ENCODE results near the gene HNRNPD. TPM values are rescaled to one million over a fixed set of nuclear protein-coding genes. Genes with fewer than 3 reads are reported as not detected.

The HNRNPD gene, protein sequence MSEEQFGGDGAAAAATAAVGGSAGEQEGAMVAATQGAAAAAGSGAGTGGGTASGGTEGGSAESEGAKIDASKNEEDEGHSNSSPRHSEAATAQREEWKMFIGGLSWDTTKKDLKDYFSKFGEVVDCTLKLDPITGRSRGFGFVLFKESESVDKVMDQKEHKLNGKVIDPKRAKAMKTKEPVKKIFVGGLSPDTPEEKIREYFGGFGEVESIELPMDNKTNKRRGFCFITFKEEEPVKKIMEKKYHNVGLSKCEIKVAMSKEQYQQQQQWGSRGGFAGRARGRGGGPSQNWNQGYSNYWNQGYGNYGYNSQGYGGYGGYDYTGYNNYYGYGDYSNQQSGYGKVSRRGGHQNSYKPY
- 10 to 100 TPM; 48.7 to 87.3 TPM for total RNA-seq

DNA sequence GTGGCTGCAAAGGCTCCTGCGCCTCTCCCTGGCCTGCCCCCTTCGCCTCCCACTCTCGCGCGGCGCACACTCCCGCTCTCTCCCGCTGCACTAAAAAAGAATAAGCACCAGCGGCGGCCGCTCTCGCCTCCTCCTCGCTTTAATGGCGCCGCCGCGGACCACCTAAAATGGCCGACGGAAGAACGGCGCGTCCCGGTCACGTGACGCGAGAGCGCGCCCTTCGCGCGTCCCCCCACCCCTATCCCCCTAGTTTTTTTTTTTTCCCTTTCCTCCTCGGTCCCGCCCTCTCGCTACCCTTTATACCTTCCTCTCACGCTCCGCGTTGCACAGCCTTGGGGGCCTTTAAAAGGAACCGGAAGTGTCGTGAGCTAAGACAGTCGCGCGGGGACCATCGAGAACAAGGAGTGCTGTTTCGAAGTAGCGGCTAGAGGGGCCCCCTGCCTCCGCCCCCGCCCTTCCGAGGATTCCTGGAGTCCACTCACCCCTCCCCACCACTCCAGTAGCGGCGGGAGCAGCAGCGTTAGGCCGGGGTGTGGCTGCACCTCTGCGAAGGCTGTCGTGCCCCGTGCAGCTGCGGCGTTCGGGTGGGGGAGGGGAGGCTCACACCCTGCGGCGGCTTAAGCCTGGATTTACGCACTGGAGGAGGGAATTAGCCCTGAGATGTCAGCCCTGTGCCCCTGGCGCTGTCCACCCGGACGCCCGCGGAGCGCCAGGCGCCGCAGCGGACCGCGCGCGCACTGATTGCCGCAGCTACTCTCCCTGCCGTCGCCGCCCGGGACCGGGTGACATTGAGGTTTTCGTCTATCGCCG lies at the start of gene HNRNPD:
Gene HNRNPD (minus strand): TSS at position 176 of the 810 bp plus-strand sequence. CDS start 313 bp downstream, outside the sequence.
- H3K27ac ChIP-seq: peak within 1 kb of the TSS; percentile 99 to 100
- H3K9me3 ChIP-seq: no peaks in the 10 kb centered on the region
- H3K4me3 ChIP-seq: peak within 1 kb of the TSS; percentile 97 to 100
- H3K36me3 ChIP-seq: no peaks in the 10 kb centered on the region
- peak; percentile 98 for DNase-seq (ENCODE audit: low spot score)
- WGBS: under 1% methylated on average over 83 of the region's 83 CpGs
- intact Hi-C loops (cut with DNase I): loop anchor here (2.0 to 10.0 kb wide), 5 partner anchors 55 to 908 kb away; partner anchors contain the start of genes COPS4, COQ2 and SEC31A
- peak; percentile 94 for TF ChIP-seq POLR2AphosphoS5 (IDR thresholded peaks at IDR 0.05)
- TF ChIP-seq, protein P1, sequence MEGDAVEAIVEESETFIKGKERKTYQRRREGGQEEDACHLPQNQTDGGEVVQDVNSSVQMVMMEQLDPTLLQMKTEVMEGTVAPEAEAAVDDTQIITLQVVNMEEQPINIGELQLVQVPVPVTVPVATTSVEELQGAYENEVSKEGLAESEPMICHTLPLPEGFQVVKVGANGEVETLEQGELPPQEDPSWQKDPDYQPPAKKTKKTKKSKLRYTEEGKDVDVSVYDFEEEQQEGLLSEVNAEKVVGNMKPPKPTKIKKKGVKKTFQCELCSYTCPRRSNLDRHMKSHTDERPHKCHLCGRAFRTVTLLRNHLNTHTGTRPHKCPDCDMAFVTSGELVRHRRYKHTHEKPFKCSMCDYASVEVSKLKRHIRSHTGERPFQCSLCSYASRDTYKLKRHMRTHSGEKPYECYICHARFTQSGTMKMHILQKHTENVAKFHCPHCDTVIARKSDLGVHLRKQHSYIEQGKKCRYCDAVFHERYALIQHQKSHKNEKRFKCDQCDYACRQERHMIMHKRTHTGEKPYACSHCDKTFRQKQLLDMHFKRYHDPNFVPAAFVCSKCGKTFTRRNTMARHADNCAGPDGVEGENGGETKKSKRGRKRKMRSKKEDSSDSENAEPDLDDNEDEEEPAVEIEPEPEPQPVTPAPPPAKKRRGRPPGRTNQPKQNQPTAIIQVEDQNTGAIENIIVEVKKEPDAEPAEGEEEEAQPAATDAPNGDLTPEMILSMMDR (IDR thresholded peaks at IDR 0.05): peak in 3 of 4 experiments; percentile 9 to 35 (median 29)
- peak; percentile 66 for TF ChIP-seq POLR2A (IDR thresholded peaks at IDR 0.05)
- peaks cover 2% of the 10 kb centered on the region for H3K4me1 ChIP-seq (replicated peaks)
- no peaks in the 10 kb centered on the region for H3K27me3 ChIP-seq (replicated peaks; ENCODE audit: insufficient read depth)

DNA sequence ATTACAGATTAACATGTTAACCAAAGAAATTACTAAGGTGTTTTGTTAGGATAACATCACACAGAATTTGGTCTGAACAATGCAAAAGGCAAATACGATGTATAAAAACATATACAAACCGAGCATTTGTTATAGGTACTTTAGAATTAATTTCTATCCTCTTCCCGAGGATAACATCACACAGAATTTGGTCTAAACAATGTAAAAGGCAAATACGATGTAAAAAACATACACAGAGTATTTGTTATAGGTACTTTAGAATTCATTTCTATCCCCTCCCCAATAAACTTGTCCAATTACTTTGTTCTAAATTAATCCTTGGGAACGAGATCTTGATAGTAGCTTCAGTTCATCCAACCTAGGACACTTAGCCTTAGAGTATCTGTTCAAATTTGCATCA lies 48.8 kb upstream of the HNRNPD start:
- Histone ChIP-seq H3K9me3 (no peaks in the 10 kb centered on the region), H3K36me3 (no peaks in the 10 kb centered on the region), H3K27me3 (replicated peaks; ENCODE audit: insufficient read depth) (no peaks in the 10 kb centered on the region), H3K4me1 (replicated peaks) (peaks cover 3% of the 10 kb centered on the region), H3K4me3 (no peak overlapping the region), H3K27ac (no peak overlapping the region)
- TF ChIP-seq, protein P1 (IDR thresholded peaks at IDR 0.05): no peak
- no peak for TF ChIP-seq POLR2AphosphoS5 (IDR thresholded peaks at IDR 0.05)
- no peak for TF ChIP-seq POLR2A (IDR thresholded peaks at IDR 0.05)
- WGBS: 82% methylated on average over 5 of the region's 5 CpGs
- no peak for DNase-seq (ENCODE audit: low spot score)
- intact Hi-C loops (cut with DNase I): no loop called here

DNA sequence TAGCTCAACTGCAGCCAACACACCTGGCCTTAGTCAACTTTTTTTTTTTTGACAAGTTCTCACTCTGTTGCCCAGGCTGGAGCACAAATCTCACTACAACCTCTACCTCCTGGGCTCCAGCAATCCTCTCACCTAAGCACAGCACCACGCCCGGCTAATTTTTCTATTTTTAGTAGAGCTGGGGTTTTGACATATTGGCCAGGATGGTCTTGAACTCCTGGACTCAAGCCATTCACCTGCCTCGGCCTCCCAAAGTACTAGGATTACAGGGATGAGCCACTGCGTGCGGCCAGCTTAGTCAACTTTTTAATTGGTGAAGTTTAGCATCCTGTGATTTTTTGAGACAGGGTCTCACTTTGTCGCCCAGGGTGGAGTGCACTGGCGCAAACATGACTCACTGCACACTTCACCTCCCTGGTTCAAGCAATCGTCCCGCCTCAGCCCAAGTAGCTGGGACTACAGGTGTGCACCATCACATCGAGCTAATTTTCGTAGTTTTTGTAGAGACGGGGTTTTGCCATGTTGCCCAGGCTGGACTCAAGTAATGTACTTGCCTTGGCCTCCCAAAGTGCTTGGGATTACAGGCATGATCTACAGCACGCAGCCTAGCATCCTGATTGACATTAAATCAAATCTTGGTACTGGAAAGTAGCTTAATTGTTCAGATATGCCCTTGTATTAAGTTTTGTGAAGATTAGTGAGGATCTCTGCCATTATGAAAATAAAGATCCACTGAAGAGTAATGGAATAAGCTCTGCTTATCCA lies 48.2 kb upstream of the HNRNPD start:
- intact Hi-C loops (cut with DNase I): no loop called here
- no peaks in the 10 kb centered on the region for H3K27me3 ChIP-seq (replicated peaks; ENCODE audit: insufficient read depth)
- TF ChIP-seq, protein P1 (IDR thresholded peaks at IDR 0.05): no peak
- no peak for TF ChIP-seq POLR2AphosphoS5 (IDR thresholded peaks at IDR 0.05)
- no peak for TF ChIP-seq POLR2A (IDR thresholded peaks at IDR 0.05)
- no peak overlapping the region for H3K4me3 ChIP-seq
- 86% methylated on average over 13 of the region's 13 CpGs for WGBS
- H3K9me3 ChIP-seq: no peaks in the 10 kb centered on the region
- no peak for DNase-seq (ENCODE audit: low spot score)
- H3K36me3 ChIP-seq: no peaks in the 10 kb centered on the region
- H3K4me1 ChIP-seq (replicated peaks): no peaks in the 10 kb centered on the region
- no peak overlapping the region for H3K27ac ChIP-seq

DNA sequence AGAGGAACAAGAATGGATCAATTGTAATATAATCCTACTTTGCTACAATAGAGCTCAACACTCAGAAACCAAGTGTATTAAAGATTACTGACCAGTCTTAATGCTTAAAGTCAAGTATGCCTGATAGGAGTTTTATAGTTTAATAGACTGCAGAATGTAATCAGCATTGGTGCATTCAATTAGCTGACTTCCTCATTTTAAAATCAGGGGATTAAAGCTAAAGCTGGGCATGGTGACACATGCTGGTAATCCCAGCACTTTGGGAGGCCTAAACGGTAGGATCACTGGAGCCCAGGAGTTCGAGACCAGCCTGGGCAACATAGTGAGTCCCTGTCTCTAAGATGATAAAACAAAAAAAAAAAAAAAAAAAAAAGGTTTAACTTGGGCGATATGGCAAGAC lies 45.7 kb upstream of the HNRNPD start:
- DNase-seq (ENCODE audit: low spot score): no peak
- no peaks in the 10 kb centered on the region for H3K36me3 ChIP-seq
- H3K4me3 ChIP-seq: no peak overlapping the region
- TF ChIP-seq POLR2A (IDR thresholded peaks at IDR 0.05) (no peak), POLR2AphosphoS5 (IDR thresholded peaks at IDR 0.05) (no peak)
- TF ChIP-seq, protein P1 (IDR thresholded peaks at IDR 0.05): no peak
- H3K4me1 ChIP-seq (replicated peaks): no peaks in the 10 kb centered on the region
- no peaks in the 10 kb centered on the region for H3K9me3 ChIP-seq
- intact Hi-C loops (cut with DNase I): no loop called here
- WGBS: 95% methylated on average over 3 of the region's 3 CpGs
- H3K27me3 ChIP-seq (replicated peaks; ENCODE audit: insufficient read depth): no peaks in the 10 kb centered on the region
- H3K27ac ChIP-seq: no peak overlapping the region
